HCEC 1CT (cell line): ENCODE data around the gene THSD4.
"Not testable (repeated sequence)": the region's sequence is repeated elsewhere in the genome, so short reads cannot be mapped to it uniquely, and the experiment has no call there.

ENCODE experiments used
- DNase-seq: peaks from one replicate; pipeline ENCODE4 v3.0.0-alpha.2; 2017

Gene THSD4

DNA sequence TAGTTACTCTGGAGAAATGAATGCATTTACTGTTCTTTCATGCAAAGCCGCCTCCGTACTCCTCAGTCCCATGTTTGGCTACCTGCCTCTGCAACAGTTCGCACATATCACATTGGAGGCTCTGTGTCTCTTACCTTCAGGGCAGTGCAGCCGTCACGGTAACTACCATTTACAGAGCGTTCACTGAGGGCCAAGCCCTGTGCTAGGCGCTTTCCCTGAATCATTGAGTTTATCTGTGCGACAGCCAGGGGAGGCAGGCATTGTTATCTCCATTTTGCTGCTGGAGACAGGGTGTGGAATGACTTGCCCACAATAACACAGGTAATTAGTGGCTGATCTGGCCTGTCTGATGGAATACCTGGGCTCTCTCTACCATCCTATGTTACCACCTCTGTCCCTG lies 115.0 kb downstream of the THSD4 start:
- no peak for DNase-seq

DNA sequence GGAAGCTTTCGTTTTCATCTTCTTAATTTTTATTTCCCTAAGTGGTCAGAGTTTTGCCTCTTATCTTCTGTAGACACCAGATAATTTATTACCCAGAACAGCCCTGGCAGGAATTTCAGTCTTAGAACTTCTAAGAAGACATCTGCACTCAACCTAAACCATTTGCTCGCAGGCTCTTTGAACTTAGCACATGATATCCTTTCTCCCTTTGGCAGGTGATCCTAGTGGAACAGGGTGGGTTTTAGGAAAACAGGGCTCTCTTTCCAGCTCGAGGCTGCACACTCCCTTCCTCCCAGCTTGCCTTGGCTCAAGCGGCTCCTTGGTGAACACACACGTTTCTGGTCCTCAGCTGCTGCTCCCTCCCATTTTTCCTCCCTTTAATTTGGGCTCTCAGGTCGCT lies 116.5 kb downstream of the THSD4 start:
- no peak for DNase-seq

DNA sequence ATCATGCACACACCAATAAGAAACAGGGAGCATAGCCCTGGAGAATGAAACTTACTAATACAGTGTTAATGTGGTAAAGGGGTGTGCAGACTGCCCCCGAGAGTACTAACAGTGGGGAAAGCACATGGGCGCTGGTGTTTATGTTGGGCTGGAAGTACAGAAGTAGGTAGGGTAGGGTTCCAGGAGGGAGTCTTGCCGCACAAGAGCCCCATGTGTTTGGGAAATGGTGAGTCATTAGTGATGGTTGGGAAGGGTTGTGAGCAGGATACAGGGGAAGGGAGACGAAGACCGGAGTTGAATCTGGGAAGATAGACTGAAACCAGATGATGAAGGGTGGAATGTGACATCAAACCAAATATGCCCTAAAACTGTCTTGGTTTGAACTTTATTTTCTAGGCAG lies 117.1 kb downstream of the THSD4 start:
- no peak for DNase-seq

DNA sequence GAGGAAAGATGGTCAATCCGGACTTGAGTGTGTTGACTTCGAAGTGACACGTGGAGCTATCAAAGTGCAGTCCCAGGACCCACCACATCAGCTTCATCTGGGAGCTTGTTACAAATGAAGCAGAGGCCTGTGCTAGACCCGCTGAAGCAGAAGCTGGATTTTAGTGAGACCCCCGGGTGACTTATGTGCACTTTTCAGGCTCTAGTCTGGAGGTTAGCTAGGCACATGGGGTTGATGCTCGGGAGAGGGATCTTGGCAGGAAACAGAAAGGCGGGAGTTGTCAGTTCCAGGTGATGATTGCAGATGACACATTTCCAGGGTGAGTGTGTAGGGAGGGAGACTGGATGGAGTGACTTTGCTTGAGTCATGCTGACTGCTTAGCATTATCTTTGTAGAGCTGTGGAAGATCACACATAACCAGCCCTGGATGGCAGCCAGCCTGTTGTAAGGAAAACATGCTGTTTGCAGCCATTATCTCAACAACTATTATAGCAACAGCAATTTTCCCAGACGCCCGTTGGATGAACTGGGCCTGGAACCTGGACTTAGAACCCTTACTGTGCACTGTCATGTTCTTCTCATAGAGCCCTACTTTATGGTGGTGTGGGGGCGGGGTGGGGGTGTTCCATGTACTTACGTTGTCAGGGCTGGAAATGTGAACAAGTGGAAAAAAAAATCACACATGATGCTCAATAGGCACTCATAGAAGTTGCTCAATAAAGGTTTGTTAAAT lies 122.4 kb downstream of the THSD4 start:
- peak; percentile 97 for DNase-seq

DNA sequence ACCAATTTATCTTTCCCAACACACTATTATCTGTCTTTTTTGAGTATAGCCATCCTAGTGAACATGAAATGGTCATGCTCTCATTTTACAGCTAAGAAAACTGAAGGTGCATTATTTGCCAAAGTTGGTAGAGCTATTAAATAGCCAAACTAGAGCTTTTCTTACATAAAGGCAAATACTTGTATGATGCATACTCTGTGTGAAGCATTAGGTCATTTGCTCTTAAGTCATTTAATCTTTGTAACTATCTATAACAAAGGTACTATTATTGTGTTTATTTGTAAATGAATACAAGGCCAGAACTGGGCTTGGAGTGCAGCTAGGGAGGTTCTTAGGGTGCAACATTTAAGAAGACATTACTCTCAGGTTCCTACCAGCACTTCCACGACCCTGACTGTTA lies 123.7 kb downstream of the THSD4 start:
- DNase-seq: no peak

DNA sequence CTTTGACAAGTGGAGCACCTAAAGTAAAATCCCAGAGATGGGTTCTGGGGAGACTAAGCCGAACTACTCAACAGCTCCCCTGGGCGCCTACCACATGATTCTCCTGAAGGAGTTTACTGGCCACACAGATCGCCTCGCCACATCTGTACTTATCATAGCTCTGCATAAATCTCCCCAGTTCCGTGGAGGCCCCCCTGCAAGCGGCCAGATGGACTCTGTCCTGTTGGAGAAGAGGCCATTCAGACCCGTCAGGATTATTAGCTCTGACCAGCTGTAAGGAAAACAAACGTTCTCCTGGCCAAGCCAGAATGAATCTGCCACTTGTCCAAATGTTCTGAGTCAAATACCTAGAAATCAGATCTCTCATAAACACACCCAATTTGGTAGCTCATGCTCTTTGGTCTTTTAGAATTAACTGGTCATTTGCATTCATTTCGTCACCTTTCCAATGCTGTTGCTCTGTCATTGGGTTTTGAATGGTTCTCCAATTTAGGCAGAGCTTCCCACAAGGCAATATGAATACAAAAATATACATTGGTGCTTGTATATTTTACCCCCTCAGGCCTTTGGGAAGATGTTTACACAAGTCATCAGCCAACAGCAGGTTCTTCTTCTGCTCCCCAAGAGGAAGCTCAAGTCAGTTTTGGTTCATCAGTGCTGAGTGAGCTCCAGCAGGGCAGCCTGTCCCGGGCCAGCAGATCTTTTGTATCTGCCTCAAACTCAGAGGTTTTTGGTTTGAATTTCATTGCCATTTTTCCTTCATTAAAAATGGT lies 124.5 kb downstream of the THSD4 start:
- DNase-seq: peak; percentile 24

DNA sequence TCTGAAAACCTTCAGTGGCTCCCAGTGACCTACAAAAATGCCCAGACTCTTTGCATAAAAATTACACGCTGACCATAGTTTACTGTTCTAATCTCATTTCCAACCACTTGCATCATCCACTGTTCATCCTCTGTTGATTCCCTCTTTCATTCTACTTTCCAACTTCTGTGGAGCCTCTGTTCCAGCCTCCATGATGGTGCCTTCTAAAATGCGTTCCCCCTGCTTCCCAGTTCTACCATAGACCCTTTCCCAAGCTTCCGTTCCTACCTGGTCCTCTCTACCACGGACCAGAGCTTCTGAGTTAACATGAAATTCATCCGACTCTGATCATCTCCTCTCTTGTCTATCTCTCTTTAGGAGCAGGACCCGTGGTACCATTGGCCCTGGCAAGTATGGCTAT lies 127.0 kb downstream of the THSD4 start:
- no peak for DNase-seq

DNA sequence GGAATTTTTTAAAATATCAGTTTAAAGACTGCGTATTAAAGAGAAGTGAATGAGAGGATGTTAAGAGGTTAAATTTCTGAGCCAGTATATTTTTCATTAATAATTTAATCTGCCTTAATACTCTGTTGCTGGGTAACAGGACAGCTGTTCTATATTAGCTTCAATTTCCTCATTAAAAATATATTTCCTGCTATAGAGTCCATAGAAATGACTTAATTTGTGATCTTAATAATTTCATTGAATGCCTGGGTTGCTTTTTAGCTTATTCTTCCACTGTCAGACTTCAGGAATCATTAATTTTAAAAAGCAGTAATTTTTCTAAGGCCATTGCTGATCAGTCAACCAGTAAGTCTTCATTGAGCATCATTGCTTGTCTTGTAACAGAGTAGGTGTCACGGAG lies 129.0 kb downstream of the THSD4 start:
- no peak for DNase-seq

DNA sequence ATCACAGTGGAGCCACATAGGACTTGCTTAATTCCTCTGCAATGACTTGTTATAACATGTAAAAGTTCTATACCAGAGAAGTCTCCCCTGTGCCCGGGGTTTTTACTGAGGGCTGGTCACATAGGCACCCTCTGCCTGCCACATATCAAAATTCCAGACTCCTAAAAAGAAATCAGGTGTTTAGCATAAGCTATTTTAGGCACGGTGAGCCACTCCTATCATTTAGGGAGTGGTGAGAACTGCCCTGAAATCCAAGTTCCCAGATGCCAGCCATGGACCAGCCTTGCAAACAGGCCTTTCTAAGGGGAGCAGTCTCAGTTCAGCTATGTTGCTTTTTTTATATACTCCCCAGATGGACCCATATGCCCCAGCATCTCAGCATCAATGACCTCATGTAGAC lies 130.3 kb downstream of the THSD4 start:
- no peak for DNase-seq

DNA sequence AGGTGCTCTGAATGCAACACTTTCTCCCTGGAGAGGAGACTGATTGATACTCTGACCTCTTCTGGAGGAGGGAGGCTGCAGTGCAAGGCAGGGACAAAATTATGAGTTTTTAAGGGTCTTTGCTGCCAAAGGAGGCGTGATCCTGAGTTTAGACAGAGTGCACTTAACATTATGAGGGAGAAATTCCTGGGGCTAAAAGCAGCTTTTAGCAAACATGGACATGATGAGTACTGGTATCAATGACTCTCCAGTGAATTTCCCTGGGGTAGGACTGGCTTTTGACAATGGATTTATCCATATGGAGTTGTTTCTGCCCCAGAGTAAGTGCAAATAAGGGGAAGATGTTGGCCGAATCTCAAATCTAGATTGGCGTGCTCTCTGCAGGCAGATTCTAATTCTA lies 133.1 kb downstream of the THSD4 start:
- no peak for DNase-seq

DNA sequence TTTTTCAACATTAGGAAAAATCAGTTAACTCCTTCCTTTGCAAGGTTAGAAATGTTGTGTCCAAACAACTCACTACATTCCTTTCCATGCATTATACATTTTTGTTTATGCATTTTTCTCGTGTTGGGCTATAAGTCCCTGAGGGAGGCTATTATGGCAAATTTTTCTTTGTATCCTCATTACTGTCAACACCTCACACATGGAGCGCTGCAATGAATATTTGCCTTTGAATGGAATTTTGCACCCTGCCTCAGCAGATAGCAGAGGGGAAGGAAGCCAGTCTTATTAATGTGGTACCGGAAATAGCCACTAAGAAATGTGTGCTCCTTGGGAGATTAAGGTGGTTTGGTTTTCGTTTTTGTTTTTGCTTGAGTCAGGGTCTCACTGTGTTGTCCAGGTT lies 134.7 kb downstream of the THSD4 start:
- DNase-seq: no peak

DNA sequence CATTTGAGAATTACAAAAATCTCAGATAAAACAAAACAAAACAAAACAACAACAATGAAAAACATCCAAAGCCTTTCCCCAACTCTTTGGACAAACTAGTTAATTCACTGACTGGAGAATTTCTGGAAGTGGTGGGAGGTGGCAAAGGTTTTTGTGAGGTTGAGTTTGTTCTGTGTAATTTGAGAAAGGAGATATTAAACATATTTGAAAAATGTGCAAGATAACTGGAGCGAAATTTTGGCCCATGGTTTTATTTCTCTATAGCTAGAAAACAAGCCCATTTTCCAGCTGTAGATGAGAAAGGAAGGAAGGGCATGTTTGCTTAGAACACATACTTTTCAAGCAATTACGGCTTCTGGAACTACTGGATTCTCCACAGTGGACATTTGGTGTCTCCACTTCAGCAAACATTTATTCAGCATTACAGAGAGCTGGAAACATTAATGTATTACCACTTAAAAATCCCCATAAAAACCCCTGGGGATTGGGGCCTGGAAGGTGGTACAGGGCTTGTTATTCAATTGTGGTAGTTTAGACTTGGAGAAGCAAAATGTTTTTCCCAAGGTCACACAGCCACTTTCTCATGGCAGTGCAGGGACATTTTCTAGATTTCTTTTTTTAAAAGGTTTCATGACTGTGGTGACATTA lies 135.8 kb downstream of the THSD4 start:
- DNase-seq: no peak

DNA sequence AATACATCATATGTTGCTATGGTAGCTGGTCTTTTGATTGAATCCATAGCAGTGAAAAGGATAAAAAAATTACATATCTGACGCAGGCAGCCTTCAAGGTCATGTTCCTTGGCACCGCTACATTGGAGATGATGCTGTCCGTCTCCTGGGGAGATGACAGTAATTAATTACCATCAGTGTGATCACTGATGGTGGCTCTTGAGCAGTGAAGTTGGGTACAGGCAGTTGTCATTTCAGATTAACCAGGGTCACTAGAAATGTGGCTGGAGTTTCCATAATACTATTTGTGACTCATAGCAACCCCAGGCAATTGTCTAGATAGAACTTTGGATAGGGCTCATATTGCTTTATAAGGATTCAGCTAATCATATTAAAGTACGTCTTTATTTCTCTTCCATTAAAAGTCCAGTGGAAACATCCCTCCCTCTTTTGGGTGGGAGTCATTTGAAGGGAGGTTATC lies 136.3 kb downstream of the THSD4 start:
- DNase-seq: no peak

DNA sequence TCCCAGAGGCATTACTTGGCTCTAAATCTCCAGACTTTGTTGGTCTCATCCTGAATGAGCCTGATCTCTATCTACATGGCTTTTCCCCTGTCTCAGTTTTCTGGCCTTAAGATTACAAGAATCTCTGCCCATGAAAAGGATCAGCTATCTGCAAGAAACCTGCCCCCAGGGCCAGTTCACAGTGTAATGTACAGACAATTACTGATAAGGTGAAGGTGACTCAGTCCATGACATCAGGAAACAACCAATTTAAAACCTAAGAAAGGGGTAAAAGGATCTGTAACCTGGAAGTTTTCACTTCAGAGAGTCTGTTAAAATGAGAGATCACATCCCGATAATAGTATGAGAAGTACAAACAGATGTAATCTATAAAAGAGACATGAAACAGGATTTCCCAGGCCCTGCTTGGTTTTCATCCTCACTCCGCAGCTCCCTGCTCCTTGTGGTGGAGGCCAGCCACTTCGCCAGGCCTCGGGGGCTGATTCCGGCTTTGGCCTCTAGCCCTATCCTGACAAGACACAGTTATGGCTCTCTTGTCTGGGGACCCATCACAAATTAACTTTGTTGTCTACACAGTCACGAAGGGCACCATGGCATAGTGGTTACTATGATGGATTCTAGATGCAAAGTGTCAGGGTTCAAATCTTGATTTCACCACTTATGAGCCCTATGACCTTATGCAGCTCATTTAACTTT lies 136.9 kb downstream of the THSD4 start:
- no peak for DNase-seq

DNA sequence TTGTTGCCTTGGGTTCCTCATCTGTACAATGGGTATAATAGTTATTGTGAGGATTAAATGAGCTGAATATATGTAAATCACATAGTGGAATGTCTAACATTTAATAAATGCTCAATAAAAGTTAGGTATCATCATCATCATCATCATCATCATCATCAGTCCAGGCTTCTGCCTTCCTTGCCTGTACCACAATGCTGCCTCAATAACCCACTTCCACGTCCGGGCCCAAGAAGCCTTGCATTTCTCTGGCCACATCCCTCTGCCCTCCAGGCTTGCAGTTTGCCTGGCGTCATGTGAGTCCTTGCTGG lies 137.4 kb downstream of the THSD4 start:
- DNase-seq: no peak

DNA sequence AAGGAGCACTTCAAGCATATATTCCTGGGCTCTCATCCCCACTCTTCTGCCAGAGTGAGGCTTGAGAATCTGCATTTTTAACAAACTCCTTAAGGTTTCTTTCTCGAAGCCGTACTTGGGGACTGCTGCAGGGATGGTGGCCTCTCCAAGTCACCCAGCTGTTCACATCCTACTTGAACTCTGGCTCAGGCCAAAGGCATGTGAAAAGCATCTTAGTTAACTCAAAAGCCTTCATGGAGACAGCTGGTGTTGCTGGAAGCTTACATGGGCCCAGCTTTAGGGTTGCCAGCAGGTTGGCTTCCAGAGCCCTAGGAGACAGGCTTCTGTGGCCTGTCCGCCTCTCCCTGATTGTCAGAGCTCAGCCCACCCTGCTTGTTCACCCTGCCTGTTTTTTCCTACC lies 139.2 kb downstream of the THSD4 start:
- no peak for DNase-seq

DNA sequence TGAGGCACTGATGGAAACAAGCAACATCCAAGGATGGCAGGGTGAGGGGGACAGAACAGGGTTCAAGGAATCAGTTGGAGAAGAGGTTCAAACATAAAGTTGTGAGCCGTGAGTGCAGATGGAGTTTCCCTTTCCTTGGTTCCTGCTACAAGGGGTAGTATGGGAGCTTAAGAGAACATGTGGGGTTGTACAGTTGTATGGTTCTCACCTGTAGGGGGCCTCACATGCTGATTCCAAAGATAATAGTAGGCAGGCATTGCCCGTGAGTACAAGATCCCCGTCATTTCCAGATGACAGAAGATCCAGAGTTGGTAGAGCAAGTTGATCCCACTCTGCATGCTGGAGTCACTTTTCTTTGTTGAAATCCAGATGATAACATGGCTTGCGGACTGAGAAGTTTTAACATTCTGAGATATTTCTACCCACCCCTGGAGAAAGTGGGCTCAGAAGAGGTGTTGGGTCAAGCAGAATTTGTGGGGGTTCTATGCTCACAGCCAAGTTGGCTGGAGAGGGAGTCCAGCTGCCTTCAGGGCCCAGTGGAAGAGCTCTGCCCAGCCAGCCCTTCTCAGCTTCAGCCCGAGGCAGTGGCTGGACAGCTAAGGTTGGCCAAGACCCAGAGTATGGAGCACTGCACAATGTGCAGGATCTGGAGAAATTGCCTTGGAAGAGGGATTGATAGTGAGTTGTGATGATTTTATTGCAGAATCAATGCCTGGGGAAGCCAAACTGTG lies 141.8 kb downstream of the THSD4 start:
- no peak for DNase-seq

DNA sequence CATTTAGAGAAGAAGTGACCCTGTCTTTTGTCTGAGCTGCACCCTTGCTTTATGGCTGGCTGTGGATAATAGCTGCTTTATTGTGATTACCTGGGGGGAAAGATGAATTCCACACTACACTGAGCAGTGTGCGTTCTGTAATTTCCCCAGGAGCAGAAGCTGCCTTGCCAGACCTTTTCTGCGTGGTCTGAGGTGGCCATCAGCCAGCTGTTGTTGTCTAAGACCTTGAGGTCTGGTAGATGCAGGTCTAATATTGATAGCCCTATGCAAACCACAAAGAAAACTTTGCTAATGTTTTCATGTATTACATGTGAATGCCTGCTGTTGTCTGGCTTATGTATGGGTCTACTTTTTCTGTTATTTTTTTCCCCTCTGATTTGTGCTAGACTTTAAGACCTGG lies 144.6 kb downstream of the THSD4 start:
- no peak for DNase-seq

DNA sequence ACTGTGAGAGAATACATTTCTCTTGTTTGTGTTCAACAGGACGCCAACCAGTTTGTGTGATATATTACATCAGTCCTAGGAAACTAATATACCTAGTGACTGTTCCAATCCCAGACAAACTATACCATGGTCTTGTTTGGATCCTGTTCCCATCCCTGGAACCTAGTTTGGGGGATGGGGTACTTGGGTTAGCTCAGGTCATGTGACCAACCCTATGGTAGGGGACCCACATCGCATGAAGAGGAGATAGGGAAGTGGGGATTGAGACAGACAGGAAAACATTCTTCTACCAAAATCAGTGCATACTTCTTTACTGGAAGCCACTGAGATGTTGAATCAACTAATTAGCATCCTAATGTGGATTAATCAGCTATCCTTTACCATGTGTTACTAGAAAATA lies 146.1 kb downstream of the THSD4 start:
- no peak for DNase-seq

DNA sequence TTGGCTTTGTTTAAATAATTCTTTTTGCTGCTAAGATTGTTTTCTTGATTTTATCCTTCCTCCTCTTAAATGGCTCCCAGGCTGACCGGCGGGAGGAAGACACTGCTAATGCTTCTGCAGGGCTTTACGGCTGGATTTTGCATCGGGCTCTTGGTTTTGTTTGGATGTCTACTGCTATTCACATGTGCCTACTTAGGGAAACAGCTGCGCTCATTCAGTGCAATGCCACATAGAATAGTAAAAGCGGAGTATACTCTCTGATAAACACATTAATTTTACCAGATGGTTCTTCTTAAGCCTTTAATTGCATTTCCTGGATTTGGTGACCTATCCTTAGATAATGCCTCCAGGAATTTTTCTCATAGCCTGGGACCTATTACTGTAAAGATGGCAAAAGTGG lies 146.6 kb downstream of the THSD4 start:
- DNase-seq: peak; percentile 32

DNA sequence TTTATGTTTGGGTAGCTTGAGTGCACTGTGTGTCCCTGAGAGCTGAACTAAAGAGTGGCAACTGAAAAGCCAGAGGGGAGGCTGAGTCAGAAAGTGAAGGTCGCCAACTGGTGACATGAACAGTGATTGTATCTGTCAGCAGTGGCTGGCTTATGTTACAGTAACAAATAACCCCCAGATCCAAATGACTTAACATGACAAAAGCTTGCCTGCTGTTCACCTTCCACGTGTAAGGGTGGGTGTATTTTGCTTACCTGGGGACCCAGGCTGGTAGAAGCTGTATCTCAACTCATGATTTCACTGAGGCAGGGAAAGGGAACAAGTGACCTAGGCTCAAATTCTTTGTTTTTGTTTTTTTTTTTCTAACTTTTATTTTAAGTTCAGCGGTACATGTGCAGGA lies 147.3 kb downstream of the THSD4 start:
- no peak for DNase-seq

DNA sequence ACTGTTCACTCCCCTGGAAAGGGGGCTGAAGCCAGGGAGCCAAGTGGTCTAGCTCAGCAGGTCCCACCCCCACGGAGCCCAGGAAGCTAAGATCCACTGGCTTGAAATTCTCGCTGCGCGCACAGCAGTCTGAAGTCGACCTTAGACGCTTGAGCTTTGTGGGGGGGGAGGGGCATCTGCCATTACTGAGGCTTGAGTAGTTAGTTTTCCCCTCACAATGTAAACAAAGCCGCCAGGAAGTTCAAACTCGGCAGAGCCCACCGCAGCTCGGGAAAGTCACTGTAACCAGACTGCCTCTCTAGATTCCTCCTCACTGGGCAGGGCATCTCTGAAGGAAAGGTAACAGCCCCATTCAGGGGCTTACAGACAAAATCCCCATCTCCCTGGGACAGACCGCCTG lies 150.3 kb downstream of the THSD4 start:
- not testable (repeated sequence) for DNase-seq

DNA sequence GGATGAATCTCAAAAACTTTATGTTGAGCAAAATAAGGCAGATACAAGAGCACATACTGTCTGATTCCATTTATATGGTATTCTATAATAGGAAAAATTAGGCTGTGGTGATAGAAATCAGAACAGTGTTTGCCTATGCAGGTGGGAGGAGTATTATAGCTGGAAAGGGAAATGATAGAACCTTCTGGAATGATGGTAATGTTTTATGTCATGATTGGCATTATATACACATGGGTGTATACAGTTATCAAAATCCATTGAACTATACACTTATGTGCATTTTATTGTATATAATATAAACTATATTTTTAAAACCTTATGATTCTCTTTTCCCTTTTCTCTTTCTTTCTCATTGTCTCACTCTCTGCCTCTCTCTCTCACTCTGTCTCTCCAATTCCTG lies 156.1 kb downstream of the THSD4 start:
- no peak for DNase-seq
